ENCODE results near the gene ASTE1.
A peak's percentile ranks its signal among the peaks of the same experiment; 100 is the strongest.
"Not testable (repeated sequence)": the region's sequence is repeated elsewhere in the genome, so short reads cannot be mapped to it uniquely, and the experiment has no call there.

Gene ASTE1, protein sequence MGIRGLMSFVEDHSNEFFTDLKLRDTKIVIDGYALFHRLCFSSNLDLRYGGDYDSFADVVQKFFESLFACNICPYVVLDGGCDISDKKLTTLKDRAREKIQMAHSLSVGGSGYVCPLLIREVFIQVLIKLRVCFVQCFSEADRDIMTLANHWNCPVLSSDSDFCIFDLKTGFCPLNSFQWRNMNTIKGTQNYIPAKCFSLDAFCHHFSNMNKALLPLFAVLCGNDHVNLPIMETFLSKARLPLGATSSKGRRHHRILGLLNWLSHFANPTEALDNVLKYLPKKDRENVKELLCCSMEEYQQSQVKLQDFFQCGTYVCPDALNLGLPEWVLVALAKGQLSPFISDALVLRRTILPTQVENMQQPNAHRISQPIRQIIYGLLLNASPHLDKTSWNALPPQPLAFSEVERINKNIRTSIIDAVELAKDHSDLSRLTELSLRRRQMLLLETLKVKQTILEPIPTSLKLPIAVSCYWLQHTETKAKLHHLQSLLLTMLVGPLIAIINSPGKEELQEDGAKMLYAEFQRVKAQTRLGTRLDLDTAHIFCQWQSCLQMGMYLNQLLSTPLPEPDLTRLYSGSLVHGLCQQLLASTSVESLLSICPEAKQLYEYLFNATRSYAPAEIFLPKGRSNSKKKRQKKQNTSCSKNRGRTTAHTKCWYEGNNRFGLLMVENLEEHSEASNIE

DNA sequence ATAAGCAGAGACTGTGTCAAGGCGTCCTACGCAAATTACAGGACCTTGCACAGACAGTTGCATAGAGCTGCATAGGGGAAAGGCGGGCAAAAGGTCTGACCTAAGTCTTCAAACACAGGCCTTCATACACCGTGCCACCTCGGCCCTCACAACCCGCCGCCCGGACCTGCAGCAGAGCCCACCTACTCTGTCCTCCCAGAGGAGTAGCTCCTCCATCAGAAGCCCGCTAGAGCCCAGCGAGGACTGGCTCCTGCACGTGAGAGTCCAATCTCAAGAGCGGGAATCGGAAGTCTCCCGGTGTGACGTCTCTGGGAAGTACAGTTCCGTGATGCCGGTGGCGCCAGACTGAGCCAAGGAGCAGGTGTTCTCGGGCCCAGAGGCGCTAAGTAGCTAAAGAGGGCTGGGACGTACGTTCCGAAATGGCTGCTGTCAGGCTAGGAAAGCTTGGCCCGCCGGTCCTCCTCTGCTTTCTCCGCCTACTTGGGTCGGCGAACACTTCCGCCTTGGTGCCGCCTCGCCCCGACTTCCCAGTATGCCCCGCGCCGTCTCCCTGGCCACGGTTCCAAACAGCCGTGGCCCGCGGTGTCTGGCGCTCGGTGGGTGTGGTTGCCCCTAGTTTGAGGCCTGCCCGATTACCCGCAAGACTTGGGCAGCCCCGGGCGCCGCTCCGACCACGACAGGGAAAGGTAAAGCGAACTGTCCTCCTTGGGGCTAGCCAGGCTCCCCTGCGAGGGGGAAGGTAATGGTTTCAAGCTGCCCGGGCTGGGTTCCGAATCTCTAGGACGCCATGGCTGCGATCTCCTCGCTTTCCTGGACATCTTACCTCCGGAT is at the start of gene ASTE1, which contains the start of gene NEK11:
TSS of gene ASTE1 (minus strand) at position 505 of the 831 bp plus-strand sequence. CDS start 1,519 bp downstream, outside the sequence.
TSS of gene NEK11 (plus strand) at position 557 of the 831 bp plus-strand sequence. CDS start 2,832 bp downstream, outside the sequence.
- DNase-seq = peak; percentile 89

DNA sequence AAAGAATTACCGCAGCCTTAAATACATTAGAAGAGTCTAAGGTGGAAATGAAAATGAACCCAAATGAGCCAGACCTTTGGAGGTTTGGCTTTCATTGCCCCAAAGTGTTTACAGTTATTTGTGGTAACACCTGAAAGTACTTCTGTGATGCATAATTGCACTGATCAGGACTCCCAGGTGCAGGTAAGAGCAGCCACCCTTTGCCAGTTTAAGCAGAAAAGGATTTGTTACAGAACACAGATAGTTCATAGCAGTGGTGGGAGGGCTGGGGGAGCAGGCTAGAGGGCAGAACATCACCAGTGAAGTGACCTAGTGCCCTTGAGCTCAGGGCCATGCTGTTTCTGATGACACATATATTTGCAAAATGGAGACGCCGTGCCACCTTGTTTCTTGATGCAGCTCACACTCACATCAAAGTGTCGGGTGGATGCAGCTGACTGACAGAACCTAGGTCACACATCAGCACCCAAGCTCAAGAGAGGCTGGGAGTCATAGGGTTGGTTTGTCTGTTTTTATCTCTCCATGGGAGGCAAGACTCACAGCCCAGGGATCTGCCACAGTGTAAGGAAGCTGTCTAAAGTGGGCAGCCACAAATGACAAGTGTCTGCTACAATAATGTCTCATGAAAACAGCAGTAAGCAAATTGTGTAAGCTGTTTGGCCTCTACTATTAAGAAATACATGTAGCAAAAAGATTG is 49.2 kb upstream of the ASTE1 start:
- DNase-seq = no peak

- no peak for DNase-seq
Measured at GRCh38 chr3:131072845-131073244, 46.2 kb upstream of the ASTE1 start.

DNA sequence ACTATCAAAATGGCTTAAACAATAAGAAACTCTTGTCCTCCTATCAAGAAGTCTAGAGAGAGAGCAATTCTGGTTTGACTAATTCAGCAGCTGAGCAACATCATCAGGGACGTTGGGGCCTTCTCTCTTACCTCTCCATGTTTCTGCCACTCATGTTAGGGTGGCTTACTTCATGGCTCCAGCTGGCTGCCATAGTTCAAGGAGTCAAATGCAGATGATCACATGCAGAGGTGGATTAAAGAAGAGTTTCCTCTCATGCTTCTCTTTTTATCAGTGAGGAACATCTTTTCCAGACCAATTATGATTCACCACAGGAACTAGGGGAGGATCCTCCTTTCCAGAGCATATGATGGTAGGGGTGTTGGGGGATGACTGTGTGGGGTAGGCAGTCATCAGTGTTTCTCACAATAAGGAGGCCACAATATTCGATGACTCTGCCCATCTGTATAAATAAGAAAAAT is 45.5 kb upstream of the ASTE1 start:
- no peak for DNase-seq

- DNase-seq = no peak
Measured at GRCh38 chr3:131067983-131068382, 41.4 kb upstream of the ASTE1 start.

GRCh38 chr3:131053043-131053859 is 26.6 kb upstream of the ASTE1 start:
- DNase-seq = no peak

- DNase-seq = no peak
Measured at GRCh38 chr3:131050001-131050400, 23.4 kb upstream of the ASTE1 start.

GRCh38 chr3:131048030-131048429 is 21.4 kb upstream of the ASTE1 start:
- no peak for DNase-seq

DNA sequence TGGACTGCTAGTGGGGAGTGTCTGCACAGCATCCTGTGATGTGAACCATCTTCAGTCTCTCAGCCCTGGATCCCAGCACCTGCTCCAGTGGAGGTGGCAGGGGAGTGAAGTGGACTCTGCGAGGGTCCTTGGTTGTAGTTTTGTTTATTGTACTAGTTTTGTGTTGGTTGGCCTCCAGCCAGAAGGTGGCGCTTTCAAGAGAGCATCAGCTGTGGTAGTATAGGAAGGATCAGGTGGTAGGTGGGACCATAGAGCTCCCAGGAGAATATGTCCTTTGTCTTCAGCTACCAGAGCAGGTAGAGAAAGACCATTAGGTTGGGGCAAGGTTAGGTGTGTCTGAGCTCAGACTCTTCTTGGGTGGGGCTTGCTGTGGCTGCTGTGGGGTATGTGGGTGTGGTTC is 21.0 kb upstream of the ASTE1 start:
- no peak for DNase-seq

DNA sequence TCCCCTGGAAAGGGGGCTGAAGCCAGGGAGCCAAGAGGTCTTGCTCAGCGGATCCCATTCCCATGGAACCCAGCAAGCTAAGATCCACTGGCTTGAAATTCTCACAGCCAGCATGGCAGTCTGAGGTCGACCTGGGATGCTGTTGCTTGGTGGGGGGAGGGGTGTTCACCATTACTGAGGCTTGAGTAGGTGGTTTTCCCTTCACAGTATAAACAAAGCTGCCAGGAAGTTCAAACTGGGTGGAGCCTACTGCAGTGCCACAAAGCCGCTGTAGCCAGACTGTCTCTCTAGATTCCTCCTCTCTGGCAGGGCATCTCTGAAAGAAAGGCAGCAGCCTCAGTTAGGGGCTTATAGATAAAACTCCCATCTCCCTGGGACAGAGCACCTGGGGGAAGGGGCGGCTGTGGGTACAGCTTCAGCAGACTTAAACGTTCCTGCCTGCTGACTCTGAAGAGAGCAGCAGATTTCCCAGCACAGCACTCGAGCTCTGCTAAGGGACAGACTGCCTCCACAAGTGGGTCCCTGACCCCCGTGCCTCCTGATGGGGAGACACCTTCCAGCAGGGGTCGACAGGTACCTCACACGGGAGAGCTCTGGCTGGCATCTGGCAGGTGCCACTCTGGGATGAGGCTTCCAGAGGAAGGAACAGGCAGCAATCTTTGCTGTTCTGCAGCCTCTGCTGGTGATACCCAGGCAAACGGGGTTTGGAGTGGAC is 15.8 kb upstream of the ASTE1 start:
- DNase-seq = not testable (repeated sequence)

DNA sequence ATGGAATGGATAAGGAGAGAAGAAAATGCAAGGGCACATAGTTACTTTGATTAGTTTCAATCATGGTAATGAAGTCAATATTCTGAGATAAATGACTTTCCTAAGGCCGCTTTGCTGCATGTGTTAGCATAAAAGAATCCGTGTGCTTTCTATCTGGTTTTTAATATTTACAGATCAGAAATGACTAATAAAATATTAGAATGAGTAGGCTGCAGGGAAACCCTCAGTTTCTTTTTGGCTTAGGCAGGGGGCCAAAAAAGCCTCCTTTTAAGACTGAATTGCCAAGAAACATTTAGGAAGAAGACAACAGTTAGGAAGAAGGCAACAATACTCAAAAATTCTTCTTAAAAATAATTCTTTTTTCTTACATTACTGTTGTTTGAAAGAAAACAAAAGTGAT is 11.7 kb upstream of the ASTE1 start:
- DNase-seq = no peak

DNA sequence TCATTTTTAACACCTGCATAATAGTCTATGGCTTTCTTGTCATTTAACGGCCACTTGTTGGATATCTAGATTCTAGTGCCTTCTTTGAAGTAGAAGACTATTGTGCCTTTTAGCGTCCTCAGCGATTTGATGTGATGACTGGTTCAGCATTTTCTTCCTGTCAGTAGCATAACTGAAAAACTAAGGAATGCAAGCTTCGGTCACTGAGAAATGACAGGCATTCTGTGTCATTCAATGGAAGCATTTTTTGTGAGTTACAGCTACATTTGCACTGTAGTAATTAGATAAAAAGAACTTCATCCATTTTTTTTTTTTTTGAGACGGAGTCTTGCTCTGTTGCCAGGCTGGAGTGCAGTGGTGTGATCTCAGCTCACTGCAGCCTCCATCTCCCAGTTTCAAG is 10.4 kb upstream of the ASTE1 start:
- no peak for DNase-seq

DNA sequence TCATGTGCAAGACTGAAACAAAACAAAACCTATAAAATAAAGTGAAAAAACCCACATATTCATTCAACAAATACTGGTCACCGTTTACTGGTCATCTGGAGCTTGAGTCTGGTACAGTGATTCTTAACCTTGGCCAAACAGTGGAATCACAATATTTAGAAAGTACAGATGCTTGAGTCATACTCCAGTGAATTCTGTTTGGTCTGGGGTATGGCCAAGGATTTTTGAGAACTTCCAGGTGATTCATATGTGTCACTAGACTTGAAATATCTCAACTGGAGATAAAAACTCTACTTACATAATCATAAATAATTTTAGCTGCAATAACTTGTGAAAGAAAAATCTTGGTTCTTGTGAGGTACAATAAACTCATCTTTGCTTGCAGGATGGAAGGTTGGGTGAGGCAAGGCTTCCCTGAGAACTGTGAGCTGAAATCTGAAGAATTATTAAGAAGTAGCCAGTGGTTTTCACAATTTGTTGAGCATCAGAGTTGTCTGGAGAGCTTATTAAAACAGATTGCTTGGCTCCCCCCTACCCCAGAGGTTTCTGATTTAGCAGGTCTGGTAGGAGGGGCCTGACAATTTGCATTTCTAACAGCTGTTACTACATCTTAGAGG is 9.7 kb upstream of the ASTE1 start:
- DNase-seq = no peak

DNA sequence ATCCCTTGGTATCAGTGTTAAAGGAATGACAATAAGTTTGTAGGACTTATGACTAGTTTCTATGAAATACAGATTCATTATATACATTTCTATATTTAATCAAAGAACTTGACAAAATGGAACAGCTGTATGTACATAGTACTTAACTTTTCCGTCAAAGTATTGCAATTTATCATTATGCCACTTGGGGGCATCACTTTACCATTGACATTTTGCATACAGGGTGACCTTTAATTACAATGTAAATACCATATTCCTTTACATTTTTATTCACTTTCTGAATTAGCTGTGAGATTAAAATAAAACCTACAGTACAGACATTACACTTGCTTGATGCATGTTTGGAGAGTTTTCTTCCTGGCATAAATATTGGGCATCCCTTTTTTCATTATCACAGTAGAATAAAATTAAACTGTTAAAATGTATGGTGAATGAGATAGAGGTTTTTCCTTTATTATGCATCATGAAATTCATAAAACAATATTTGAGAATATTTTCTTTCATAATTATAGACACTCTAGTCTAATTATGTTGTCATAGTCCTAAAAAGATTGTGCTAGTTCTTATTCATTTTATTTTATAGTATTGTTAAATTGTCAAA is 7.0 kb upstream of the ASTE1 start:
- DNase-seq = peak; percentile 18

- no peak for DNase-seq
Measured at GRCh38 chr3:131031660-131032059, 5.0 kb upstream of the ASTE1 start.

DNA sequence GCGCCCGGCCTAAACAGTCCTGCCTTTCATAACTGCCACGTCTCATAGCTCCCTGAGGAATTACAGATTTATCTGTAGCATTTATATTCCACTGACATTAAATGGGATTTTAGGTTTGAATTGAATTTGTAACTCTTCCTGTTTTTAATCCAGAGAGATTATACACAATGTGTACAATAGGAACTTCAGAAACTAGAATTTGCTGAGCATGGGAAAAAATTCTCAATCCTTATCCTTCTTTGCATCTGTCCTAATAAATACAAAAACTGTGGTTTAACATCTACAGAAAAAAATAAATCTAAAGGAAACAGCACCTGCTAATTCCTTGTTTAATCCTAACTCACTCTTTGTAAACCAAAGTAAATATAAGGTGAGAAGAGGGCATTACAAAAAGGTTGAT is 2.2 kb upstream of the ASTE1 start:
- no peak for DNase-seq

GRCh38 chr3:131025539-131025938 is 1.1 kb downstream of the ASTE1 start:
- no peak for DNase-seq

GRCh38 chr3:131020122-131020693 is 6.4 kb downstream of the ASTE1 start:
- DNase-seq = no peak

- DNase-seq = no peak
Measured at GRCh38 chr3:131018970-131019369, 7.7 kb downstream of the ASTE1 start.

DNA sequence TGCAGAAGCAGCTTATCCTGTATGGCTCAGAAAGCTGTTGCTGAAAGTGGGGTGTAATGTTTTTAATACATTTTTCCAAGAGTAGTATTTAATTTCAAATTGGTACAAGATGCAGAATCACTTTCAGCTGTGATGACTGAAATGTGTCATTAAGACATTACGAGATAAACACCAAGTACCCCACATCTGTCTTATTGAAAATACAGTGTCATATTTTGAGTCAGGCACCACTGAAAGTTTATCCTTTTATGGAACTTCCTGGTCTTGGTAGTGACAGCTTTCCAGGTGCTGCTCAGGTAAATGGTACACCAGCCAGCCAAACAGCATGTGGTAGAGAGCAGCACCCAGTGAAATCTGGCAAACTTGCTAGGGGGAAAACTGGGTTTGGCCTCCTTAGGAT is 16.9 kb downstream of the ASTE1 start:
- no peak for DNase-seq
